Muscle of leg (tissue), 11 donors: ENCODE data around the gene SRBD1. TPM values are rescaled to one million over a fixed set of nuclear protein-coding genes. Genes with fewer than 3 reads are reported as not detected.

Source experiments
- DNase-seq: peaks from one replicate; pipeline ENCODE4 v3.0.0; 2013
- H3K27ac ChIP-seq: one replicate; pipeline ENCODE4 v1.5.1; 2013; ENCODE audit warnings: mild to moderate bottlenecking, low read length, control low read depth
- H3K27me3 ChIP-seq: one replicate; pipeline ENCODE4 v1.6.1; 2013; ENCODE audit warnings: low read length; ENCODE audit not compliant: control insufficient read depth, insufficient read depth
- H3K36me3 ChIP-seq: one replicate; pipeline ENCODE4 v1.6.1; 2013; ENCODE audit warnings: low read length; ENCODE audit not compliant: control insufficient read depth, insufficient read depth
- H3K4me1 ChIP-seq: one replicate; pipeline ENCODE4 v1.6.1; 2013; ENCODE audit warnings: low read length; ENCODE audit not compliant: control insufficient read depth, insufficient read depth
- H3K4me3 ChIP-seq: one replicate; pipeline ENCODE4 v1.5.1; 2013; ENCODE audit warnings: low read length, control low read depth
- H3K9me3 ChIP-seq: replicated peaks from 2 replicates; pipeline ENCODE4 v1.6.1; 2013; ENCODE audit warnings: low read depth, low read length; ENCODE audit not compliant: control insufficient read depth
- WGBS: methylation state at CpG from one replicate; pipeline ENCODE4 v1.1.5; 2013; ENCODE audit warnings: missing lambda C conversion rate; ENCODE audit not compliant: insufficient coverage; 5-methylcytosine and 5-hydroxymethylcytosine counted together
- polyA plus RNA-seq, 8 donors: library from polyadenylated mRNA; unstranded; fragments of 120-200 nt; gene quantifications; one replicate each; pipeline versions ENCODE4 v1.2.1 to v1.2.3, GENCODE V29; 2013; ENCODE audit warnings: inconsistent platforms in 1 of 8, low replicate concordance in 1 of 8; ENCODE audit not compliant: insufficient read length in 8 of 8, insufficient read depth in 1 of 8
- total RNA-seq: library from RNA; stranded (reverse); fragments of 120-200 nt; gene quantifications from one replicate; pipeline ENCODE4 v1.2.4, GENCODE V29; 2013

The SRBD1 gene
- total and polyA plus RNA-seq, 9 donors = 8.5 to 18.8 (median 11.3) TPM

DNA sequence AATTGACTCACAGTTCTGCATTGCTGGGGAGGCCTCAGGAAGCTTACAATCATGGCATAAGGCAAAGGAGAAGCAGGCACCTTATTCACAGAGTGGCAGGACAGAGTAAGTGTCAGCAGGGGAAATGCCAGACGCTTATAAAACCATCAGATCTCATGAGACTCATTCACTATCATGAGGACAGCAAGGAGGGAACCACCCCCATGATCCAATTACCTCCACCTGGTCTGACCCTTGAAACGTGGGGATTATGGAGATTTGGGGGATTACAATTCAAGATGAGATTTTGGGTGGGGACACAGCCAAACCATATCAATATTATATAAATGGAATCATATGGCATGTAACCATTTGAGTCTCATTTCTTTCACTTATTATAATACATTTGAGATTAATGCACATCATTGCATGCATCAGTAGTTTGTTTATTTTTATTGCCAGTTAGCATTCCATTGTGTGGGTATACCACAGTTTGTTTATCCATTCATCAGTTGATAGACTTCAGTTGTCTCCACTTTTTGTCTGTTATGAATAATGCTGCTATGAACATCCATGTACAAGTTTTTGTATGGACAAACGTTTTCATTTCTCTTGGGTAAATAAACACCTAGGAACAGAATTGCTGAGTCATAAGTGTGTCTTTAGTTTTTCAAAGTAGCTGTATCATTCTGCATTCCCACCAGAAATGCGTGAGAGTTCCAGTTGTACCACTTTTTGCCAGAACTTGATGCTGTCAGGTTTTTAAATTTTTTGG is 5.8 kb upstream of the SRBD1 start:
- no peak for DNase-seq
- H3K27me3 ChIP-seq = peaks cover 3% of the 10 kb centered on the region
- no peaks in the 10 kb centered on the region for H3K36me3 ChIP-seq
- H3K27ac ChIP-seq = no peak overlapping the region
- no peaks in the 10 kb centered on the region for H3K9me3 ChIP-seq
- no peak overlapping the region for H3K4me3 ChIP-seq
- no peaks in the 10 kb centered on the region for H3K4me1 ChIP-seq
- WGBS = no CpG with 5 or more reads among the region's 4 CpGs

DNA sequence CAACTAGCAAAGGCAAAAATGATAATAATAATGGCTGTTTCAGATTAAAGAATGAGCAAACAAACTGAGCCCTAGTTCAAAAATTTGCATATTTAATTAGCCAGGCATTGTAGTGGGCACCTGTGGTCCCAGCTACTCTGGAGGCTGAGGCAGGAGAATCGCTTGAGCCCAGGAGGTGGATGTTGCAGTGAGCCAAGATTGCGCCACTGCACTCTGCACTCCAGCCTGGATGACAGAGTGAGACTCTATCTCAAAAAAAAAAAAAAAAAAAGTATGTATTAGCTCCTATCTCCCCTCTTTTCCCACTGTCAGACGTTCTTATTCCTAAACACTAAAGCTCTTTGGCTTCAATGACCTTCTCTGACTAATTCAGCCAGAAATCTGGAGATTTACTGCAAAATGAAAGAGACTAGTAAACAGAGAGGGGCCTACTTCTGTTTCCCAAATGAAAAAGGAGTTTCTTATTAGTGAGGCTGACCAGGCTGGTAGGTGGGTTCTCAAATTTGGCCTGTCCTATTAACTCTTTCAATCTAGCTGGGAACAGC is 3.9 kb upstream of the SRBD1 start:
- no peak overlapping the region for H3K4me3 ChIP-seq
- WGBS = no CpG with 5 or more reads among the region's 3 CpGs
- peaks cover 3% of the 10 kb centered on the region for H3K27me3 ChIP-seq
- no peak for DNase-seq
- H3K9me3 ChIP-seq = no peaks in the 10 kb centered on the region
- H3K27ac ChIP-seq = no peak overlapping the region
- no peaks in the 10 kb centered on the region for H3K36me3 ChIP-seq
- no peaks in the 10 kb centered on the region for H3K4me1 ChIP-seq

- H3K27me3 ChIP-seq = peaks cover 3% of the 10 kb centered on the region
- H3K27ac ChIP-seq = no peak overlapping the region
- H3K9me3 ChIP-seq = no peaks in the 10 kb centered on the region
- no peaks in the 10 kb centered on the region for H3K36me3 ChIP-seq
- no CpG with 5 or more reads among the region's 1 CpG for WGBS
- DNase-seq = no peak
- H3K4me1 ChIP-seq = peaks cover 1% of the 10 kb centered on the region
- H3K4me3 ChIP-seq = no peak overlapping the region
Measured at GRCh38 chr2:45614330-45614729, 3.3 kb upstream of the SRBD1 start.

DNA sequence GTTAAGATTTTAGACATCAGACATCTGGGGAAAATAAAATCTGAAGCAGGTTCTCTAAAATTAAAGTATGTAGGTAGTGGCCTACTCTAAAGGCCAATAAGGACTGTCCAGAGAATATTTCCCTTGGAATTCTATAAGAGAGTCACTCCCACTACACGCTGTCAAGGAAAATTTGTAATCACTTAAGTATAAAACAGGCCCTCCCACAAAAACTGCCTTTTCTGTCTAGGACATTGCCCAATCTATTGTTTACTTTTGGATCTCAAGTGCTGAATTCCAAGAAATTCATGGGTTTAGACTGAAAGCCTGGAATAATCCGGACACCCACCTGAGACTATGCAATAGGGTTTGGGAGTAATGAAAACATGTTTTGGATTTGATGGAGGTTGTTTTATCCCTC is 1.7 kb upstream of the SRBD1 start:
- no CpG with 5 or more reads among the region's 2 CpGs for WGBS

GRCh38 chr2:45612285-45612684 is 1.2 kb upstream of the SRBD1 start:
- H3K4me1 ChIP-seq = peaks cover 2% of the 10 kb centered on the region

More for the DNA sequence above, 1.7 kb upstream of the SRBD1 start:
- H3K4me3 ChIP-seq = no peak overlapping the region
- H3K27me3 ChIP-seq = no peaks in the 10 kb centered on the region
- no peaks in the 10 kb centered on the region for H3K36me3 ChIP-seq
- DNase-seq = no peak
- no peak overlapping the region for H3K27ac ChIP-seq
- no peaks in the 10 kb centered on the region for H3K9me3 ChIP-seq
- H3K4me1 ChIP-seq = peaks cover 2% of the 10 kb centered on the region

DNA sequence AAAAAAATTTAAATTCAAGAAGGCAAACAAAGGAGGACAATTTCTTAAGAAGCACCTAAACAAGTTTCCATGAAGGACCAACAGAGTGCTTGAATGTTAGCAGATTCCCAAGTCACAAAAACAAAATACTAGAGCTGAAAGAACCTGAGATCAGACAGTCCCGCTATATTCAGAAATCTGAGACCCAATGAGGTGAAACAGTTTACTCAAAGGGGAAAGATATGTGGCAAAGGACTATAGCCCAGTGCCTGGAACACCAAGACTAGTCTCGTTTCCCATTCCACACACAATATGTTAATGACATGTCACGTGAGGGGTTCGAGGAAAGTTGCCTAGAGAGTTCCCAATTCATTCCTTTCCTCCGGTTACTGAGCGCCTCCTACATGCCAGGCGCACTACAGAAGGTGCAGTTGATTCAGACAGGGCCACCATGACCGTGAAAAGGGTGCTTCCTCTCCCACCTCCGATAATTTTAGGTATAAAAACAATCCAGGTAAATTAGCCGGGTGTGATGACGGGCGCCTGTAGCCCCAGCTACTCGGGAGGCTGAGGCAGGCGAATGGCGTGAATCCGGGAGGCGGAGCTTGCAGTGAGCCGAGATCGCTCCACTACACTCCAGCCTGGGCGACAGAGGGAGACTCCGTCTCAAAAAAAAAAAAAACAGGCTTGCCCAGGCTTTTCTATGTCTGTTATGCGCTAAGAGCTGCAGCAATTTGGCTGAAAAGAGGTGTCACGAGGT is 617 bp downstream of the SRBD1 start:
- peaks cover 2% of the 10 kb centered on the region for H3K4me1 ChIP-seq
- no peaks in the 10 kb centered on the region for H3K9me3 ChIP-seq
- peak overlapping the region; percentile 87 for H3K4me3 ChIP-seq
- no peaks in the 10 kb centered on the region for H3K36me3 ChIP-seq
- DNase-seq = peak; percentile 88
- WGBS = under 1% methylated on average over 16 of the region's 23 CpGs
- no peaks in the 10 kb centered on the region for H3K27me3 ChIP-seq
- peak overlapping the region; percentile 89 for H3K27ac ChIP-seq

More at GRCh38 chr2:45612285-45612684, 1.2 kb upstream of the SRBD1 start:
- whole genome bisulfite sequencing = no CpG with 5 or more reads among the region's 2 CpGs
- no peak overlapping the region for H3K27ac ChIP-seq
- H3K4me3 ChIP-seq = no peak overlapping the region
- DNase-seq = no peak
- no peaks in the 10 kb centered on the region for H3K36me3 ChIP-seq
- no peaks in the 10 kb centered on the region for H3K27me3 ChIP-seq
- H3K9me3 ChIP-seq = no peaks in the 10 kb centered on the region

- DNase-seq = no peak
- no CpG with 5 or more reads among the region's 1 CpG for WGBS
Measured at GRCh38 chr2:45607701-45608100, 3.4 kb downstream of the SRBD1 start.

DNA sequence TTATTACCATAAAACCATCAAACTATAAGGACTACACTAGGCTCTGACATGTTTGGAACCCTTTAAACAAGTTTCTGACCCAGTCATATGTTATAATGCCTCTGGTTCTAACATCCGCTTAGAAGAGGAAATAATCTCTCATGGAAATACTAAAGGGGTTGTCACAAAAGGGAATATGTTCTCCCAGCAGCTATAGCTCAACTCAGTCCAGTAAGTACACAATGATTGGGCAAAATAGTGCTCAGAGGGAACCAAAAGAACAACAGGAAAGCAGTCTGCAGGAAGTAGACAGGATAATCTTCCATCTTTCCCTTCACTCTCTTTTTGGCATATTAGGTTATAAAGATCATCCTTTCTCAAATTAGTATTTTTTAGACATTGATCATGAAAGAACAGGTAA is 4.3 kb downstream of the SRBD1 start:
- Histone ChIP-seq H3K27me3 (no peaks in the 10 kb centered on the region), H3K4me1 (peaks cover 2% of the 10 kb centered on the region), H3K4me3 (no peak overlapping the region), H3K27ac (no peak overlapping the region), H3K9me3 (no peaks in the 10 kb centered on the region), H3K36me3 (peaks cover 10% of the 10 kb centered on the region)
- peak; percentile 41 for DNase-seq
- no CpG with 5 or more reads among the region's 1 CpG for WGBS

More at GRCh38 chr2:45607701-45608100, 3.4 kb downstream of the SRBD1 start:
- H3K4me1 ChIP-seq = peaks cover 2% of the 10 kb centered on the region
- no peaks in the 10 kb centered on the region for H3K27me3 ChIP-seq
- no peak overlapping the region for H3K4me3 ChIP-seq
- H3K9me3 ChIP-seq = no peaks in the 10 kb centered on the region
- H3K36me3 ChIP-seq = peaks cover 7% of the 10 kb centered on the region
- no peak overlapping the region for H3K27ac ChIP-seq

DNA sequence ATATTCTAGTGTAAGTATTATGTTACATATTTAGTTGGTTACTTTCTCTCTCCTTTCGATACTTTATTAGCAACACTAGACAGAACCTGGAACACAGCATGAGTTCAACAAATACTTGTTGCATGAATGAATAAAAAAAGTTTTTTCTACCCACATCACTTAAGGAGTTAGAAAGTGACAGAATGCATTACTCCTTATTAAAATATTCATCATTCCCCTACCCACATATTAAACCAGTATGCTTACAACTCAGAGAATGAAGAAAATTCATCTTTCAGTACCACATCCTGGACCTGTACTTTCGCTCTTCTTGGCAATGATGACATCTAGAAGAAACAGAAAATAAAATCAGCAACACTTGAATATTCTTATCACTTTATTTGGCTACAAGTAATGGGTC is 6.0 kb downstream of the SRBD1 start:
- no peak overlapping the region for H3K4me3 ChIP-seq
- WGBS = no CpG with 5 or more reads among the region's 2 CpGs
- no peak for DNase-seq
- peaks cover 2% of the 10 kb centered on the region for H3K4me1 ChIP-seq
- H3K9me3 ChIP-seq = no peaks in the 10 kb centered on the region
- H3K27ac ChIP-seq = no peak overlapping the region
- H3K36me3 ChIP-seq = peaks cover 14% of the 10 kb centered on the region
- no peaks in the 10 kb centered on the region for H3K27me3 ChIP-seq

DNA sequence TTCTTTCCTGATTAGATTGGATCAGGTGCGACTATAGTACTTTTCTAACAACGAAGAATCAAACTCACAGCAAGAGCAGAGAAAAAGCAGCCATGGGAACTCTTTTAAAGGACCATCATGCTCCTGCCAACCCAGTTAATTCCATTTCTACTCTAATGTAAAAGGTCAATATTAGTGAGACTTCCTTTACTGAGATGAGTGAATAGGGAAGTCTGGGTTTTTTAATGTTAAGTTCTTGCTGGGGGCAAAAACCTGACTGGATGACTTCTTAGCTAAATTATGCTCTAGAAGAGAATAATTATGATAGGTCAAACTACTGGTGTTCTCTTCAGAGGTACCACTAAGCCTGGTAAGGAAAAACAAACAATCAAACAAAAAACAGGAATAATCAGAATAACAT is 8.4 kb downstream of the SRBD1 start:
- Histone ChIP-seq H3K4me1 (no peaks in the 10 kb centered on the region), H3K27ac (no peak overlapping the region), H3K36me3 (peaks cover 23% of the 10 kb centered on the region), H3K27me3 (no peaks in the 10 kb centered on the region), H3K9me3 (no peaks in the 10 kb centered on the region), H3K4me3 (no peak overlapping the region)
- DNase-seq = no peak
- no CpG with 5 or more reads among the region's 2 CpGs for WGBS
